Measurements from ENCODE around the gene TBC1D22A. TPM values are rescaled to one million over a fixed set of nuclear protein-coding genes. Genes with fewer than 3 reads are reported as not detected.

Gene TBC1D22A
- total RNA-seq, 4 donors from 2014 or later = 9.2 to 45.3 (median 22.8) TPM

DNA sequence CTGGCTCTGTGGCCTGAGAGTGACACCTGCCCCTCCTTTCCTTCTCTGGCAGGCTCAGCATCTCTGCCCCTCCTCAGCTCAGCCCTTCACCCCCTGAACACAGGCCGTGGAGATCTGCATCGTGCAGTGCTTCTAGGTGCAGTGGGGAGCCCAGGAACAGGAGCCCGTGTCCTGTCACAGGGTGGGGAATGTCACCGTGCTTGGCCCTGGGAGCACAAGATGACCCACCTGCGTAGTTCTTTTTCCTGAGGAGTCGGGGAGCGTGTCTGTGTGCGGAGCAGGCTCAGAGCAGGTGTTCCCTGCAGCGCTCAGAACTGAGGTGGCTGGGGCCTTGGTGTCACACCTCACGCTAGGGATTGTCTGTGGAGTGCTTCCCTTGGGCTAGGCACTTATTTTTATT, 10.6 kb downstream of the TBC1D22A start:
- peaks cover 0 to 5% of the 10 kb centered on the region in 2 donors for H3K4me1 ChIP-seq
- intact Hi-C loops (cut with DNase I; ENCODE audit: low total_unique reads) = no loop called here
- no peaks in the 10 kb centered on the region for H3K27me3 ChIP-seq
- no peaks in the 10 kb centered on the region for H3K36me3 ChIP-seq
- peak overlapping the region in 1 of 2 donors; percentile 52 for H3K27ac ChIP-seq
- no peak for DNase-seq
- no peak overlapping the region for H3K4me3 ChIP-seq
- TF ChIP-seq, protein P1, sequence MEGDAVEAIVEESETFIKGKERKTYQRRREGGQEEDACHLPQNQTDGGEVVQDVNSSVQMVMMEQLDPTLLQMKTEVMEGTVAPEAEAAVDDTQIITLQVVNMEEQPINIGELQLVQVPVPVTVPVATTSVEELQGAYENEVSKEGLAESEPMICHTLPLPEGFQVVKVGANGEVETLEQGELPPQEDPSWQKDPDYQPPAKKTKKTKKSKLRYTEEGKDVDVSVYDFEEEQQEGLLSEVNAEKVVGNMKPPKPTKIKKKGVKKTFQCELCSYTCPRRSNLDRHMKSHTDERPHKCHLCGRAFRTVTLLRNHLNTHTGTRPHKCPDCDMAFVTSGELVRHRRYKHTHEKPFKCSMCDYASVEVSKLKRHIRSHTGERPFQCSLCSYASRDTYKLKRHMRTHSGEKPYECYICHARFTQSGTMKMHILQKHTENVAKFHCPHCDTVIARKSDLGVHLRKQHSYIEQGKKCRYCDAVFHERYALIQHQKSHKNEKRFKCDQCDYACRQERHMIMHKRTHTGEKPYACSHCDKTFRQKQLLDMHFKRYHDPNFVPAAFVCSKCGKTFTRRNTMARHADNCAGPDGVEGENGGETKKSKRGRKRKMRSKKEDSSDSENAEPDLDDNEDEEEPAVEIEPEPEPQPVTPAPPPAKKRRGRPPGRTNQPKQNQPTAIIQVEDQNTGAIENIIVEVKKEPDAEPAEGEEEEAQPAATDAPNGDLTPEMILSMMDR (IDR thresholded peaks at IDR 0.05) = no peak
- no peak for TF ChIP-seq POLR2A (IDR thresholded peaks at IDR 0.05)
- H3K9me3 ChIP-seq = no peaks in the 10 kb centered on the region

DNA sequence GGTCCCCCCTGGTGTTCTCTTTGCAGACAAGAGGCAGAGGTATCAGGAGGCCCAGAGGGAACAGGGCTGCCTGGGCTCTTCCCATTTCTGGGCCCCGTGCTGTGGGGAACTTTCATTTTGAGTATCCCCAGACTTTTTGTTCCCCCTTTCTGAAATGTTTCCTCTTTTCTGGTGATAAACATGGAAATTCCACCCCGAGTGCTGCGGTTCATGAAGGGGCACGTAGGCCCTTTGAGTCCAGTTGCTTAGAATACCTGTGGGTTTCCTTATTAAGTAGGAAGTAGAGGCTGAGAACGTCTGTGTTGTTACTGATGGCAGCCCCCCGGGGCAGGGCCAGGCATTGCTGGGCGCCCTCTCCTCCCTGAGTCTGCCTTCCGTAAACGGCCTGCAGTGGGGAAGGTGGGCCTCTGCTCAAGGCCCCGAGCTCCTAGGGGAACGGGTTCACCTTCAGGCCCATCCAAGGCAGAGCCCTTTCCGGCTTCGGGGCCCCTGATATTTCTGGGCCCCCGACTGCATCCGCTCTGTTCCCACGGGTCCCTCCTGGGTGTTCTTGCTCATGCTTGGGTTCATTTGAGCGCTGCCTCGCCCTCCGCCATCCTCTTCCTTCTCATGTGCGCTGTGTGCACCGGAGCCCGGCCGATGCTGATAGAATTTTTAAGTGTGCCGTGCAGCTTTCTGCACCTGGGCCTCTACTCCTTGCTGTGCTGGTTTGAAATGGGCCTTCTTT, 12.0 kb downstream of the TBC1D22A start:
- Histone ChIP-seq H3K4me1 (peaks cover 0 to 5% of the 10 kb centered on the region in 2 donors), H3K36me3 (no peaks in the 10 kb centered on the region), H3K27me3 (no peaks in the 10 kb centered on the region), H3K9me3 (no peaks in the 10 kb centered on the region), H3K27ac (peak overlapping the region in 1 of 2 donors; percentile 52), H3K4me3 (no peak overlapping the region)
- no peak for TF ChIP-seq POLR2A (IDR thresholded peaks at IDR 0.05)
- TF ChIP-seq, protein P1 (IDR thresholded peaks at IDR 0.05) = no peak
- DNase-seq = no peak
- intact Hi-C loops (cut with DNase I; ENCODE audit: low total_unique reads) = no loop called here

DNA sequence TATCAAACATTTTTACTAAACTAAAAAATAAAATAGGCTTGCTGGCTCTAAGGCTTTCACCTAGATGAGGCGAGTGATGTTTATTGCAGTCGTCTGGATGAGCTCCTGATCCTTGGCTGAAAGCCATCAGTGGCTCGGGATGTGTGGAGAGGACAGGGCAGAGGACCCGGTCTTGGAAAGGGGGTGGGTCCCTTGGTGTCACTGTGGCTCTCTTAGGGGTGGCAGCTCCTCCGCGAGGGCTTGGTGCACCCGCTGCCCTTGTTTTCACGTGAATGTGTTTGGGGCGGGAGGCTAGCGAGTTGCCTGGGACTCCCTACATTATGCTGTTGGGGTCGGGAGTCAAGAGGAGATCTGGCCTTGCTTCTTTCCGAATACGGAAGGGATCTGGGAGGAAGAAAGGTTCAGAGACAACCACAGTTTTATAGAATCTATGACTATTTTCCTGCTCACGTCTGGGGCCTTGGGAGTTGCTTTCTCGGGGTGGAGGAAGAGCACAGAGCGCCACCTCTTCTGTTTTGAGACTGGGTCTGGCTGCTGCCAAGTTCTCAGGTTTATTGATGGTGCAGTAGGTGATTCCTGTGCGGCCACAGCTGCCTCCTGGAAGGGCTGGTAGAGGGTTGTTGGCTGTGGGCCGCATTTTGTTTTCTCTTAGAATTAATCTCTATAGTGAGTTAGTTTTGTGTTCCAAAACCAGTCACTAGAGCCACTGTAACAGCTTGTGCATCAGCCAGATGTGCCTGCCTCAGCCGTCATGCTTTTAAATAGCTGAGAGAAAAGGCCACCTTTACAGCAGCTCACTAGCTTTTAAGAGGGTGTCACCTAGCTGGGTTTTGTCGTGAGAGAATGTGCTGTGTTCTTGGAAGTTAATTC, 12.8 kb downstream of the TBC1D22A start:
- H3K4me1 ChIP-seq = peaks cover 0 to 5% of the 10 kb centered on the region in 2 donors

DNA sequence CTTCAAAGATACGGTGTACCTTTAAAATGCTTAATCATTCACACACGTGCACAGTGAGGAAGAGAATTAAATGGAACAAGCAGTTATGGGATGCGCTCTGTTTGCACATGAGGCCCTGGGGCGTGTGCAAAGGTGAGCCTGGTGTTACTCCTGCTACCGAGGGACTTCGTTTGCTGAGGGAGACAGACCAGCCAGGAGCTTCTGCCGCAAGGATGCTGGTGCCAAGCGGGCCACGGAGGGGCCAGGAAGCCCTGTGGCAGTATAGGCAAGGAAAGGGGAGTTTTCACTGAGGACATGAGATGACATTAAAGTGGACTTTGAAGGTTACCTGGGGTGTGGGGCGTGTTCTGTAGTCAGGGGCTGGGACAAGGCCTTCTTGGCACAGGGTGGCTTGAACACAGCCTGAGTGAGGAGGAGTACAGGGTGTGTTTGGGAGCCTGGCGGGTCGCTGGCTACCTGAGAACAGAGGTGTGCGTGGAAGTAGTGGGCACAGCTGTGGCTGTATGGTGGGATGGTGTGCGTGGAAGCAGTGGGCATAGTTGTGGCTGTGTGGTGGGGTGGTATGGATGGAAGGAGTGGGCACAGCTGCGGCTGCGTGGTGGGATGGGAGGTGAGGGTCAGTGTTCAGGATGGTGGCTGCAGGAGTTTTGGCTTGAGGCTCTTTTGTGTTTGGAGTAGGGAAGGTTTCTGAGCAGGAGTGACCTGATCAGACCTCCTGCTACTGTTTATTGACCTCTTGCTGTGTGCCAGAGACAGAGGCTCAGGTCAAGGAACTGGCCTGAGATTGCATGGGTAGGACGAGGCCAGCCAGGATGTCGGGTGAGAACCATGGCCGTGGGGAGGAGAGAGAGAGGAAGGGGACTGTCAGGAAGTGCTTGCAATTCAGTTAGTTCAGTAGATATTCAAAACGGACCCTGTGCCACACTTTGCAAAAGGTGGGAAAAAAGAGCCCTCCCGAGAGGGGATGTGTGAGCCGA, 13.7 kb downstream of the TBC1D22A start:
- intact Hi-C loops (cut with DNase I; ENCODE audit: low total_unique reads) = no loop called here
- H3K27ac ChIP-seq = no peak overlapping the region
- H3K36me3 ChIP-seq = no peaks in the 10 kb centered on the region
- no peaks in the 10 kb centered on the region for H3K9me3 ChIP-seq
- DNase-seq = no peak
- peaks cover 0 to 5% of the 10 kb centered on the region in 2 donors for H3K4me1 ChIP-seq
- H3K4me3 ChIP-seq = no peak overlapping the region
- no peak for TF ChIP-seq POLR2A (IDR thresholded peaks at IDR 0.05)
- TF ChIP-seq, protein P1 (IDR thresholded peaks at IDR 0.05) = no peak
- H3K27me3 ChIP-seq = no peaks in the 10 kb centered on the region

More for the DNA sequence above, 12.8 kb downstream of the TBC1D22A start:
- DNase-seq = no peak
- TF ChIP-seq POLR2A (IDR thresholded peaks at IDR 0.05) = no peak
- TF ChIP-seq, protein P1 (IDR thresholded peaks at IDR 0.05) = no peak
- Histone ChIP-seq H3K36me3 (no peaks in the 10 kb centered on the region), H3K27ac (peak overlapping the region in 1 of 2 donors; percentile 52), H3K27me3 (no peaks in the 10 kb centered on the region), H3K4me3 (no peak overlapping the region), H3K9me3 (no peaks in the 10 kb centered on the region)
- intact Hi-C loops (cut with DNase I; ENCODE audit: low total_unique reads) = no loop called here
